ENCODE data around the gene SEC23B. TPM values are rescaled to one million over a fixed set of nuclear protein-coding genes. Genes with fewer than 3 reads are reported as not detected.

Gene SEC23B
- total and polyA plus RNA-seq, 2 of the 4 experiments (the other 2 are of a cell fraction) = 51.5 to 78.9 TPM

GRCh38 chr20:18553746-18554145 lies 46.0 kb downstream of the SEC23B start:
- Histone ChIP-seq H3K27ac (ENCODE audit: insufficient read depth, low read length) (no peak overlapping the region), H4K8ac (ENCODE audit: low read depth in 2 of 2, low read length in 2 of 2) (no peak overlapping the region), H3K4me2 (ENCODE audit: low read depth, low read length) (no peak overlapping the region), H3K36me3 (ENCODE audit: control insufficient read depth, insufficient read depth, low read length) (peaks cover 31% of the 10 kb centered on the region), H3K56ac (ENCODE audit: extremely low read depth, insufficient read depth, low read length) (no peak overlapping the region), H4K20me1 (ENCODE audit: insufficient read depth, low read length) (no peaks in the 10 kb centered on the region; the same call in 1 of the 2 replicates), H2AK5ac (ENCODE audit: low read depth, low read length) (no peak overlapping the region), H2AK9ac (replicated peaks; ENCODE audit: low read depth, low read length, poor library complexity) (no peak overlapping the region), H3K4ac (ENCODE audit: low read depth, low read length) (no peak overlapping the region), H2BK20ac (ENCODE audit: low read depth, low read length) (no peak overlapping the region), H3K14ac (replicated peaks; ENCODE audit: low read depth, low read length) (no peak overlapping the region), H3K9me3 (ENCODE audit: control insufficient read depth, insufficient read depth, low read length) (no peaks in the 10 kb centered on the region), H3K27me3 (ENCODE audit: control insufficient read depth, insufficient read depth, low read length) (no peaks in the 10 kb centered on the region), H3K79me1 (ENCODE audit: low read depth in 1 of 2, low read length in 2 of 2) (no peaks in the 10 kb centered on the region), H3K4me3 (ENCODE audit: insufficient read depth, low read depth, low read length) (no peak overlapping the region), H2BK5ac (ENCODE audit: low read depth, low read length, poor library complexity, severe bottlenecking) (no peak overlapping the region), H4K5ac (ENCODE audit: low read depth, low read length) (no peak overlapping the region), H2BK15ac (ENCODE audit: low read depth, low read length) (no peak overlapping the region), H3K4me1 (ENCODE audit: control insufficient read depth, insufficient read depth, low read length) (no peaks in the 10 kb centered on the region), H3K18ac (ENCODE audit: low read depth, low read length) (no peak overlapping the region), H4K91ac (ENCODE audit: insufficient read depth, low read depth, low read length) (no peak overlapping the region), H3K9me1 (ENCODE audit: insufficient read depth, low read length) (no peaks in the 10 kb centered on the region), H3K23ac (ENCODE audit: low read depth, low read length) (no peak overlapping the region), H2BK120ac (ENCODE audit: low read depth, low read length) (no peak overlapping the region), H2AFZ (replicated peaks; ENCODE audit: low read length, poor library complexity) (no peak overlapping the region), H3K9ac (ENCODE audit: low read depth, low read length) (no peak overlapping the region)
- no peak for ATAC-seq (ENCODE audit: low read depth)
- in situ Hi-C loops (cut with MboI; ENCODE audit: low sequenced_read_pairs) (no loop called here), intact Hi-C loops (cut with micrococcal nuclease) (no loop called here), dilution Hi-C loops (cut with HindIII; ENCODE audit: low sequenced_read_pairs, unreplicated experiment) (no loop called here)
- WGBS, 2 experiments (ENCODE audit: extremely low coverage in 2 of 2, insufficient read length in 1 of 2) = no CpG with 5 or more reads among the region's 8 CpGs
- BruUV-seq (replicated peaks) = no TSS peak
- POLR2A ChIA-PET (ENCODE audit: unreplicated experiment) = no interaction called here
- DNase-seq = no peak
- TF ChIP-seq FOS (IDR thresholded peaks at IDR 0.05; ENCODE audit: low read depth, low read length) = no peak
- TF ChIP-seq MAFK (IDR thresholded peaks at IDR 0.05; ENCODE audit: low read depth, low read length) = no peak
- no peak for TF ChIP-seq POLR2A (IDR thresholded peaks at IDR 0.05; ENCODE audit: low read depth, low read length)
- no peak for TF ChIP-seq BHLHE40 (IDR thresholded peaks at IDR 0.05; ENCODE audit: low read depth, low read length)
- no peak for TF ChIP-seq SMC3 (IDR thresholded peaks at IDR 0.05; ENCODE audit: low read depth, low read length)
- TF ChIP-seq RCOR1 (IDR thresholded peaks at IDR 0.05; ENCODE audit: insufficient replicate concordance, low read length) = no peak
- no peak for TF ChIP-seq MAZ (IDR thresholded peaks at IDR 0.05; ENCODE audit: borderline replicate concordance, low read depth, low read length)
- TF ChIP-seq CTCF (conservative IDR thresholded peaks at IDR 0.05; ENCODE audit: low read depth, low read length) = no peak
- no peak for TF ChIP-seq RAD21 (IDR thresholded peaks at IDR 0.05; ENCODE audit: low read length)
- TF ChIP-seq CHD1 (IDR thresholded peaks at IDR 0.05; ENCODE audit: low read depth, low read length) = no peak
- no peak for TF ChIP-seq USF2 (IDR thresholded peaks at IDR 0.05; ENCODE audit: low read depth, low read length)
- TF ChIP-seq RFX5 (IDR thresholded peaks at IDR 0.05; ENCODE audit: low read depth, low read length) = no peak
- TF ChIP-seq NFE2L2 (IDR thresholded peaks at IDR 0.05; ENCODE audit: low read depth, low read length) = no peak
- no peak for TF ChIP-seq CEBPB (IDR thresholded peaks at IDR 0.05; ENCODE audit: low read depth, low read length)
- no peak for TF ChIP-seq ELK1 (IDR thresholded peaks at IDR 0.05; ENCODE audit: borderline replicate concordance, low read depth, low read length)
- TF ChIP-seq MXI1 (IDR thresholded peaks at IDR 0.05; ENCODE audit: borderline replicate concordance, low read depth, low read length) = no peak
- CTCF ChIA-PET = no interaction called here

Measured in IMR-90 (cell line).